IMR-90 (cell line): Measurements from ENCODE around the gene CMTM5. TPM values are rescaled to one million over a fixed set of nuclear protein-coding genes. Genes with fewer than 3 reads are reported as not detected.

ENCODE experiments used
- ATAC-seq: fragments of 200-7000 bp; cut with Tn5 transposase; 2 replicates; pipeline ENCODE4 v1.9.1; 2020; ENCODE audit warnings: low read depth, mild to moderate bottlenecking, moderate library complexity
- BruUV-seq: library from RNA; stranded (reverse); fragments of 400-500 nt; replicated peaks from 2 replicates; lab custom pipeline; 2021; lab: Mats Ljungman, UMichigan
- CTCF ChIA-PET: fragments of 300-600 bp; formaldehyde crosslinking; extraction: SDS; loops from one replicate; lab custom pipeline; 2021; ENCODE audit warnings: antibody characterized with exemption; lab: Yijun Ruan, JAX
- POLR2A ChIA-PET: fragments of 300-600 bp; sonication (Branson Sonifier 250); formaldehyde crosslinking; loops from one replicate; lab custom pipeline; 2022; ENCODE audit warnings: antibody characterized with exemption; ENCODE audit not compliant: unreplicated experiment; lab: Charles Lee
- DNase-seq: peaks from one replicate; pipeline ENCODE4 v3.0.0; 2013
- H2AFZ ChIP-seq: replicated peaks from 2 replicates; pipeline ENCODE3; 2013; ENCODE audit warnings: low read length, mild to moderate bottlenecking; ENCODE audit not compliant: poor library complexity
- H2AK5ac ChIP-seq: 2 replicates; pipeline ENCODE4 v1.6.1; 2013; ENCODE audit warnings: low read depth, low read length, inconsistent platforms
- H2AK9ac ChIP-seq: replicated peaks from 2 replicates; pipeline ENCODE3; 2013; ENCODE audit warnings: mild to moderate bottlenecking, low read depth, low read length, moderate library complexity; ENCODE audit not compliant: poor library complexity
- H2BK120ac ChIP-seq: 2 replicates; pipeline ENCODE4 v1.6.1; 2013; ENCODE audit warnings: low read depth, low read length, inconsistent platforms
- H2BK15ac ChIP-seq: 3 replicates; pipeline ENCODE4 v1.6.1; 2013; ENCODE audit warnings: low read depth, low read length, inconsistent platforms
- H2BK20ac ChIP-seq: 2 replicates; pipeline ENCODE4 v1.6.1; 2013; ENCODE audit warnings: low read depth, mild to moderate bottlenecking, inconsistent platforms, low read length, moderate library complexity
- H2BK5ac ChIP-seq: 2 replicates; pipeline ENCODE4 v1.6.1; 2013; ENCODE audit warnings: mild to moderate bottlenecking, low read depth, low read length, inconsistent platforms; ENCODE audit not compliant: poor library complexity, severe bottlenecking
- H3K14ac ChIP-seq: replicated peaks from 2 replicates; pipeline ENCODE4 v1.6.1; 2013; ENCODE audit warnings: low read depth, low read length, inconsistent platforms
- H3K18ac ChIP-seq: 2 replicates; pipeline ENCODE4 v1.6.1; 2013; ENCODE audit warnings: low read depth, low read length, control low read depth
- H3K23ac ChIP-seq: 2 replicates; pipeline ENCODE4 v1.6.1; 2013; ENCODE audit warnings: low read depth, low read length, inconsistent platforms
- H3K27ac ChIP-seq: 2 replicates; pipeline ENCODE4 v1.5.1; 2013; ENCODE audit warnings: mild to moderate bottlenecking, control low read depth, low read length; ENCODE audit not compliant: insufficient read depth
- H3K27me3 ChIP-seq: 2 replicates; pipeline ENCODE4 v1.6.1; 2013; ENCODE audit warnings: low read length; ENCODE audit not compliant: control insufficient read depth, insufficient read depth
- H3K36me3 ChIP-seq: 2 replicates; pipeline ENCODE4 v1.6.1; 2013; ENCODE audit warnings: low read length, mixed read lengths; ENCODE audit not compliant: control insufficient read depth, insufficient read depth
- H3K4ac ChIP-seq: 2 replicates; pipeline ENCODE4 v1.6.1; 2013; ENCODE audit warnings: low read depth, low read length, inconsistent platforms
- H3K4me1 ChIP-seq: 2 replicates; pipeline ENCODE4 v1.6.1; 2013; ENCODE audit warnings: low read length, mixed read lengths; ENCODE audit not compliant: control insufficient read depth, insufficient read depth
- H3K4me2 ChIP-seq: 2 replicates; pipeline ENCODE4 v1.6.1; 2013; ENCODE audit warnings: low read depth, mild to moderate bottlenecking, control low read depth, low read length, moderate library complexity
- H3K4me3 ChIP-seq: 2 replicates; pipeline ENCODE4 v1.5.1; 2013; ENCODE audit warnings: low read depth, mild to moderate bottlenecking, control low read depth, low read length, moderate library complexity; ENCODE audit not compliant: insufficient read depth
- H3K56ac ChIP-seq: 2 replicates; pipeline ENCODE4 v1.6.1; 2013; ENCODE audit warnings: low read length, inconsistent platforms; ENCODE audit not compliant: insufficient read depth; ENCODE audit errors: extremely low read depth
- H3K79me1 ChIP-seq, 2 experiments: 2 replicates each; pipeline ENCODE4 v1.6.1; 2013; ENCODE audit warnings: low read length in 2 of 2, inconsistent platforms in 1 of 2, low read depth in 1 of 2
- H3K9ac ChIP-seq: 2 replicates; pipeline ENCODE4 v1.6.1; 2013; ENCODE audit warnings: low read depth, low read length, control low read depth
- H3K9me1 ChIP-seq: 2 replicates; pipeline ENCODE4 v1.6.1; 2013; ENCODE audit warnings: low read length, inconsistent platforms; ENCODE audit not compliant: insufficient read depth
- H3K9me3 ChIP-seq: 2 replicates; pipeline ENCODE4 v1.6.1; 2013; ENCODE audit warnings: low read length; ENCODE audit not compliant: control insufficient read depth, insufficient read depth
- H4K20me1 ChIP-seq: 2 replicates; pipeline ENCODE4 v1.6.1; 2013; ENCODE audit warnings: low read length, inconsistent platforms; ENCODE audit not compliant: insufficient read depth
- H4K5ac ChIP-seq: 2 replicates; pipeline ENCODE4 v1.6.1; 2013; ENCODE audit warnings: mild to moderate bottlenecking, low read depth, low read length, control low read depth
- H4K8ac ChIP-seq, 2 experiments: 2 replicates each; pipeline ENCODE4 v1.6.1; 2013; ENCODE audit warnings: low read depth in 2 of 2, low read length in 2 of 2, control low read depth in 1 of 2, inconsistent platforms in 1 of 2
- H4K91ac ChIP-seq: 2 replicates; pipeline ENCODE4 v1.6.1; 2013; ENCODE audit warnings: low read depth, low read length, inconsistent platforms; ENCODE audit not compliant: insufficient read depth
- MAFK ChIP-seq: IDR thresholded peaks from 2 replicates; pipeline ENCODE4 v1.6.1; 2012; ENCODE audit warnings: low read depth, low read length, improper control_type of control experiment
- NFE2L2 ChIP-seq: fragments of 150-350 bp; IDR thresholded peaks from 2 replicates; pipeline ENCODE4 v1.6.1; 2016; ENCODE audit warnings: low read depth, mild to moderate bottlenecking, low read length
- POLR2A ChIP-seq: IDR thresholded peaks from 2 replicates; pipeline ENCODE4 v1.6.1; 2012; ENCODE audit warnings: mild to moderate bottlenecking, low read depth, low read length
- SMC3 ChIP-seq: fragments of 150-350 bp; IDR thresholded peaks from 2 replicates; pipeline ENCODE4 v1.6.1; 2016; ENCODE audit warnings: low read depth, mild to moderate bottlenecking, antibody characterized with exemption, low read length, moderate library complexity
- WGBS, 2 experiments: methylation state at CpG; one replicate each; pipeline versions ENCODE4 v1.1.5 to v1.1.7; 2013; ENCODE audit warnings: missing lambda C conversion rate in 2 of 2; ENCODE audit not compliant: insufficient read length in 1 of 2; ENCODE audit errors: extremely low coverage in 2 of 2; 5-methylcytosine and 5-hydroxymethylcytosine counted together
- dilution Hi-C: fragments of 300-500 bp; cut with HindIII; formaldehyde crosslinking; loops from one replicate; pipeline ENCODE4 v1.14.3; 2018; ENCODE audit warnings: low sequenced_read_pairs; ENCODE audit not compliant: unreplicated experiment
- in situ Hi-C: fragments of 300-500 bp; cut with MboI; formaldehyde crosslinking; loops from 3 replicates; pipeline ENCODE4 v1.14.3; 2019; ENCODE audit warnings: low sequenced_read_pairs, inconsistent platforms, mixed read lengths
- intact Hi-C: fragments of 100-400 bp; cut with micrococcal nuclease; formaldehyde crosslinking; loops from 2 replicates; pipeline ENCODE4 v1.10.0; 2022
- polyA plus RNA-seq, 3 experiments: library from polyadenylated mRNA; depleted of rRNA; stranded (reverse); fragments of >200 nt; gene quantifications; 2 replicates each; pipeline ENCODE4 v1.2.3, GENCODE V29; 2012; ENCODE audit warnings: low replicate concordance in 1 of 3
- total RNA-seq: library from RNA; depleted of rRNA; stranded (reverse); fragments of >200 nt; gene quantifications from 2 replicates; pipeline ENCODE4 v1.2.3, GENCODE V29; 2012

CMTM5 gene
- total and polyA plus RNA-seq, 2 of the 4 experiments (the other 2 are of a cell fraction), result 0.07 TPM; not detected in 1

DNA sequence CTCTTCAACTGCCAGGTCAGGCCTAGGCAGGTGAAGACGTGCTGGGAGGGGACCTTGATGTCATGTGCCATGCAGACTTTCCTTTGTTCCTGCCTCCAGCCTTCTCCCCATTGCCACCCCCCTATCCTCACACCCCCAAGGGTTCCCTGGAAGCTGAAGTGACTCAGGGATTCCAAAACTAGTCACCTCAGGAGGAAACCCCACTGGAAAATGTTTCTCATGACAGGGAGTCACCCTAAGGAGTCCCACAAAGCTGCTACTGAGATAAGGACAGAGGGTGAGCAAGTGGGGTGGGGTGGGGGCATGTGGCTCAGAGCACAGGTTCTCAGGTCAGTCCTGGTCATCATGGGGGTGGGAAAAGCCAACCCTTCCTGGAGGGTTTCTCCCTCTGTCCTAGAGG is 6.6 kb upstream of the CMTM5 start:
- DNase-seq (no peak), ATAC-seq (no peak)
- Histone ChIP-seq H3K79me1 (no peaks in the 10 kb centered on the region), H4K8ac (no peak overlapping the region), H3K9ac (no peak overlapping the region), H3K14ac (no peak overlapping the region), H3K4me2 (no peak overlapping the region), H2BK5ac (no peak overlapping the region), H2AFZ (no peak overlapping the region), H3K4ac (no peak overlapping the region), H4K91ac (no peak overlapping the region), H3K23ac (no peak overlapping the region), H3K18ac (no peak overlapping the region), H2BK120ac (no peak overlapping the region), H2BK15ac (no peak overlapping the region), H3K56ac (no peak overlapping the region), H2BK20ac (no peak overlapping the region), H3K9me1 (peaks cover 5% of the 10 kb centered on the region; the same call in 1 of the 2 replicates), H3K36me3 (no peaks in the 10 kb centered on the region), H3K9me3 (no peaks in the 10 kb centered on the region), H3K4me1 (peaks cover 4% of the 10 kb centered on the region; the same call in 1 of the 2 replicates), H4K20me1 (no peaks in the 10 kb centered on the region), H4K5ac (no peak overlapping the region), H3K4me3 (no peak overlapping the region), H2AK5ac (no peak overlapping the region), H3K27ac (no peak overlapping the region), H3K27me3 (peaks cover 39% of the 10 kb centered on the region), H2AK9ac (no peak overlapping the region)
- CTCF ChIA-PET, result no interaction called here
- TF ChIP-seq POLR2A (no peak), NFE2L2 (no peak), SMC3 (no peak), MAFK (no peak)
- BruUV-seq, result no TSS peak
- intact Hi-C loops, result no loop called here
- dilution Hi-C loops, result no loop called here
- no CpG with 5 or more reads among the region's 1 CpG for WGBS, 2 experiments
- in situ Hi-C loops, result loop anchor here (10.0 kb wide), 1 partner anchor 45 kb away; the partner anchor contains the start of gene PABPN1
- POLR2A ChIA-PET, result no interaction called here
